HEK293 (cell line): Measurements from ENCODE around the gene IRF6.

ENCODE experiments used
- CTCF ChIA-PET: fragments of 350-600 bp; formaldehyde crosslinking; extraction: SDS; loops from one replicate; lab custom pipeline; 2021; ENCODE audit warnings: antibody characterized with exemption; lab: Yijun Ruan, JAX
- POLR2A ChIA-PET: fragments of 300-600 bp; formaldehyde crosslinking; extraction: SDS; loops from one replicate; lab custom pipeline; 2020; ENCODE audit warnings: antibody characterized with exemption, inconsistent platforms; lab: Yijun Ruan, JAX
- H3K27ac ChIP-seq: fragments of 200-500 bp; sonication (Bioruptor generic); 2 replicates; pipeline ENCODE4 v1.5.1; 2014; ENCODE audit warnings: low read depth, low read length, control low read depth, inconsistent platforms; ENCODE audit errors: extremely low read depth
- H3K36me3 ChIP-seq, 2 experiments: fragments of 200-500 bp in 1 of 2; sonication (Bioruptor generic) in 1 of 2; 1 replicate in 1 of 2; 2 replicates in 1 of 2; pipeline ENCODE4 v1.5.1; 2014 to 2017; ENCODE audit warnings: inconsistent platforms in 2 of 2, low read length in 2 of 2; ENCODE audit not compliant: control insufficient read depth in 2 of 2, insufficient read depth in 1 of 2
- H3K4me1 ChIP-seq: fragments of 200-500 bp; sonication (Bioruptor generic); 2 replicates; pipeline ENCODE4 v1.5.1; 2014; ENCODE audit warnings: mild to moderate bottlenecking, low read length, inconsistent platforms; ENCODE audit not compliant: control insufficient read depth, insufficient read depth
- H3K4me3 ChIP-seq: 2 replicates; pipeline ENCODE4 v1.5.1; 2011; ENCODE audit warnings: low read depth, mild to moderate bottlenecking, control low read depth, low read length, moderate library complexity
- H3K9me3 ChIP-seq: fragments of 200-500 bp; sonication (Bioruptor generic); 2 replicates; pipeline ENCODE4 v1.5.1; 2014; ENCODE audit warnings: low read depth, low read length, inconsistent platforms; ENCODE audit not compliant: control insufficient read depth, insufficient read depth
- CTCF ChIP-seq: fragments of 450-650 bp; formaldehyde crosslinking; IDR thresholded peaks from 2 replicates; pipeline ENCODE4 v1.5.1; 2016; ENCODE audit warnings: missing biosample characterization, missing genetic modification characterization
- KLF1 ChIP-seq: fragments of 450-650 bp; formaldehyde crosslinking; IDR thresholded peaks from 2 replicates; pipeline ENCODE4 v1.5.1; 2016; ENCODE audit warnings: missing biosample characterization, missing genetic modification characterization
- PRDM10 ChIP-seq: fragments of 450-650 bp; formaldehyde crosslinking; IDR thresholded peaks from 2 replicates; pipeline ENCODE4 v1.5.1; 2016; ENCODE audit warnings: missing biosample characterization, missing genetic modification characterization
- SP7 ChIP-seq: fragments of 450-650 bp; formaldehyde crosslinking; IDR thresholded peaks from 2 replicates; pipeline ENCODE4 v1.5.1; 2016; ENCODE audit warnings: missing biosample characterization, missing genetic modification characterization
- YY2 ChIP-seq: fragments of 450-650 bp; formaldehyde crosslinking; IDR thresholded peaks from 2 replicates; pipeline ENCODE4 v1.5.1; 2016; ENCODE audit warnings: missing biosample characterization, missing genetic modification characterization
- ZBTB17 ChIP-seq: fragments of 450-650 bp; formaldehyde crosslinking; IDR thresholded peaks from 2 replicates; pipeline ENCODE4 v1.5.1; 2016; ENCODE audit warnings: missing biosample characterization, missing genetic modification characterization
- ZBTB21 ChIP-seq: fragments of 450-650 bp; formaldehyde crosslinking; IDR thresholded peaks from 2 replicates; pipeline ENCODE4 v1.5.1; 2017; ENCODE audit warnings: missing biosample characterization, missing genetic modification characterization
- ZEB2 ChIP-seq: fragments of 450-650 bp; formaldehyde crosslinking; IDR thresholded peaks from 2 replicates; pipeline ENCODE4 v1.5.1; 2016; ENCODE audit warnings: missing biosample characterization, missing genetic modification characterization
- ZNF2 ChIP-seq: fragments of 450-650 bp; formaldehyde crosslinking; IDR thresholded peaks from 2 replicates; pipeline ENCODE4 v1.5.1; 2016; ENCODE audit warnings: missing biosample characterization, missing genetic modification characterization
- ZNF24 ChIP-seq: fragments of 450-650 bp; formaldehyde crosslinking; IDR thresholded peaks from 2 replicates; pipeline ENCODE4 v1.5.1; 2016; ENCODE audit warnings: missing biosample characterization, missing genetic modification characterization
- ZNF280C ChIP-seq: fragments of 450-650 bp; formaldehyde crosslinking; IDR thresholded peaks from 2 replicates; pipeline ENCODE4 v1.5.1; 2016; ENCODE audit warnings: missing biosample characterization, missing genetic modification characterization
- ZNF394 ChIP-seq: fragments of 450-650 bp; formaldehyde crosslinking; IDR thresholded peaks from 2 replicates; pipeline ENCODE4 v1.5.1; 2016; ENCODE audit warnings: missing biosample characterization, missing genetic modification characterization, mild to moderate bottlenecking, moderate library complexity, borderline replicate concordance
- ZNF398 ChIP-seq: fragments of 450-650 bp; formaldehyde crosslinking; IDR thresholded peaks from 2 replicates; pipeline ENCODE4 v1.5.1; 2017; ENCODE audit warnings: missing biosample characterization, missing genetic modification characterization
- ZNF660 ChIP-seq: fragments of 450-650 bp; IDR thresholded peaks from 2 replicates; pipeline ENCODE4 v1.5.1; 2018; ENCODE audit warnings: missing biosample characterization, mild to moderate bottlenecking, missing genetic modification characterization

The IRF6 gene

GRCh38 chr1:209827384-209828262 lies 21.7 kb upstream of the IRF6 start, which contains the start of gene UTP25 (continued):
- TF ChIP-seq PRDM10 (tag by site-specific recombination), result 0 out of 2 replicates have a peak, but pooled peaks have one; percentile 27

- H3K9me3 ChIP-seq, result no peaks in the 10 kb centered on the region
- no peak overlapping the region for H3K27ac ChIP-seq
- no peaks in the 10 kb centered on the region for H3K4me1 ChIP-seq
- POLR2A ChIA-PET, result interaction anchor here (0.6 to 3.0 kb wide), 2 partner anchors 17 to 19 kb away, joined by 4 to 21 read pairs; partner anchors contain the start of gene IRF6
- H3K4me3 ChIP-seq, result no peak overlapping the region
- CTCF ChIA-PET, result interaction anchor here (0.5 to 7.1 kb wide), 11 partner anchors 10 to 366 kb away, joined by 3 to 111 read pairs (median 4); partner anchors contain the start of genes IRF6 and LAMB3
- peaks cover 0 to 2% of the 10 kb centered on the region in 2 experiments; a peak in 1 of 3 replicates for H3K36me3 ChIP-seq
- TF ChIP-seq SP7 (tag by site-specific recombination) (0 out of 2 replicates have a peak, but pooled peaks have one; percentile 15), ZNF398 (tag by site-specific recombination) (0 out of 2 replicates have a peak, but pooled peaks have one; percentile 17), ZBTB21 (tag by site-specific recombination) (0 out of 2 replicates have a peak, but pooled peaks have one; percentile 15), ZNF394 (tag by site-specific recombination) (no peak), KLF1 (peak; percentile 67), ZEB2 (no peak)
- TF ChIP-seq, all 188 proteins: peak for 4
Measured at GRCh38 chr1:209825591-209826434, 19.9 kb upstream of the IRF6 start.

- Histone ChIP-seq H3K9me3 (no peaks in the 10 kb centered on the region), H3K36me3 (no peaks in the 10 kb centered on the region), H3K27ac (no peak overlapping the region), H3K4me3 (no peak overlapping the region; the same call in 1 of the 2 replicates), H3K4me1 (no peaks in the 10 kb centered on the region)
- ChIA-PET CTCF (interaction anchor here (0.6 to 7.1 kb wide), 45 partner anchors 9 to 1315 kb away, joined by 3 to 111 read pairs (median 4); partner anchors contain the start of genes C1orf74 and IRF6), POLR2A (interaction anchor here (0.9 to 3.0 kb wide), 2 partner anchors 17 to 26 kb away, joined by 7 to 21 read pairs; partner anchors contain the start of gene IRF6)
- TF ChIP-seq ZNF280C (tag by site-specific recombination), result no peak
- TF ChIP-seq ZNF660 (tag by site-specific recombination), result 0 out of 2 replicates have a peak, but pooled peaks have one; percentile 53
- peak; percentile 62 for TF ChIP-seq CTCF (tag by site-specific recombination)
- 0 out of 2 replicates have a peak, but pooled peaks have one; percentile 30 for TF ChIP-seq ZBTB17 (tag by site-specific recombination)
- peak; percentile 50; the same call in 1 of the 2 replicates for TF ChIP-seq ZNF2
- TF ChIP-seq YY2 (tag by site-specific recombination), result no peak
- peak; percentile 68; the same call in 1 of the 2 replicates for TF ChIP-seq ZNF24 (tag by site-specific recombination)
Measured at GRCh38 chr1:209823143-209824041, 17.4 kb upstream of the IRF6 start.
